Choroid plexus epithelial cell (primary cell): ENCODE results near the gene TCAF1.
"Not testable (repeated sequence)": the region's sequence is repeated elsewhere in the genome, so short reads cannot be mapped to it uniquely, and the experiment has no call there.

ENCODE experiments used
- DNase-seq: peaks from one replicate; pipeline ENCODE4 v3.0.0-alpha.2; 2010; ENCODE audit warnings: low read depth
- H3K4me3 ChIP-seq: 2 replicates; pipeline ENCODE4 v1.5.1; 2011; ENCODE audit warnings: low read depth, mild to moderate bottlenecking, control low read depth, low read length, moderate library complexity
- CTCF ChIP-seq: conservative IDR thresholded peaks from 2 replicates; pipeline ENCODE4 v1.5.1; 2011; ENCODE audit warnings: low read depth, mild to moderate bottlenecking, control low read depth, inconsistent platforms, low read length, moderate library complexity

The TCAF1 gene

GRCh38 chr7:143884969-143885559 is 16.9 kb downstream of the TCAF1 start:
- no peak for TF ChIP-seq CTCF
- H3K4me3 ChIP-seq = peak overlapping the region; percentile 81
- DNase-seq = peak; percentile 84

GRCh38 chr7:143884241-143884968 is 17.6 kb downstream of the TCAF1 start:
- peak overlapping the region; percentile 81 for H3K4me3 ChIP-seq
- no peak for TF ChIP-seq CTCF
- DNase-seq = no peak

GRCh38 chr7:143882604-143883078 is 19.3 kb downstream of the TCAF1 start:
- peak; percentile 63 for DNase-seq
- TF ChIP-seq CTCF = no peak
- H3K4me3 ChIP-seq = peak overlapping the region; percentile 85

- DNase-seq = peak; percentile 94
- H3K4me3 ChIP-seq = peak overlapping the region; percentile 85
- no peak for TF ChIP-seq CTCF
Measured at GRCh38 chr7:143882020-143882603, 19.9 kb downstream of the TCAF1 start.

GRCh38 chr7:143878884-143879283 is 23.1 kb downstream of the TCAF1 start:
- DNase-seq = no peak

GRCh38 chr7:143877098-143877497 is 24.9 kb downstream of the TCAF1 start:
- TF ChIP-seq CTCF = no peak
- no peak overlapping the region for H3K4me3 ChIP-seq
- DNase-seq = no peak

More at GRCh38 chr7:143878884-143879283, 23.1 kb downstream of the TCAF1 start:
- H3K4me3 ChIP-seq = no peak overlapping the region
- peak; percentile 27 for TF ChIP-seq CTCF

GRCh38 chr7:143876218-143876617 is 25.8 kb downstream of the TCAF1 start:
- H3K4me3 ChIP-seq = no peak overlapping the region
- no peak for DNase-seq
- no peak for TF ChIP-seq CTCF

- not testable (repeated sequence) for DNase-seq
Measured at GRCh38 chr7:143873242-143873641, 28.7 kb downstream of the TCAF1 start.

GRCh38 chr7:143871534-143871933 is 30.4 kb downstream of the TCAF1 start:
- DNase-seq, H3K4me3 ChIP-seq: not testable (repeated sequence)

More at GRCh38 chr7:143873242-143873641, 28.7 kb downstream of the TCAF1 start:
- not testable (repeated sequence) for H3K4me3 ChIP-seq

- H3K4me3 ChIP-seq, DNase-seq: not testable (repeated sequence)
Measured at GRCh38 chr7:143857994-143858393, 44.0 kb downstream of the TCAF1 start.
